Right lobe of liver (tissue), 6 donors: ENCODE measurements around the gene CERS5. TPM values are rescaled to one million over a fixed set of nuclear protein-coding genes. Genes with fewer than 3 reads are reported as not detected.

ENCODE experiments used
- ATAC-seq, 4 donors: fragments of 200-7000 bp; cut with Tn5 transposase; one replicate each; pipeline ENCODE4 v1.9.1; 2020; ENCODE audit warnings: mild to moderate bottlenecking in 4 of 4, moderate library complexity in 4 of 4
- DNase-seq, 3 donors: peaks; one replicate each; pipeline ENCODE4 v3.0.0-alpha.2; 2020
- H3K27ac ChIP-seq, 3 donors: fragments of 200-600 bp; one replicate each; pipeline ENCODE4 v1.8.0; 2022
- H3K27me3 ChIP-seq, 2 donors: fragments of 200-600 bp; one replicate each; pipeline ENCODE4 v1.8.0; 2022
- H3K36me3 ChIP-seq, 4 donors: fragments of 200-600 bp; sonication (generic) in 1 of 4; one replicate each; pipeline versions ENCODE4 v1.5.1 to v1.8.0; 2017 to 2022; ENCODE audit warnings: control low read depth in 1 of 4
- H3K4me1 ChIP-seq, 4 donors: fragments of 200-600 bp; sonication (generic) in 1 of 4; one replicate each; pipeline versions ENCODE4 v1.5.1 to v1.8.0; 2017 to 2022; ENCODE audit warnings: control low read depth in 1 of 4
- H3K4me3 ChIP-seq, 3 donors: fragments of 200-600 bp; one replicate each; pipeline ENCODE4 v1.8.0; 2022
- H3K9me3 ChIP-seq, 4 donors: fragments of 200-600 bp; sonication (generic) in 1 of 4; one replicate each; pipeline versions ENCODE4 v1.5.1 to v1.8.0; 2017 to 2022; ENCODE audit warnings: control low read depth in 1 of 4
- CTCF ChIP-seq, 4 donors: fragments of 200-600 bp in 3 of 4; fragments of 450-650 bp in 1 of 4; IDR thresholded peaks; one replicate each; pipeline versions ENCODE4 v1.5.1 to v1.8.0; 2016 to 2022; ENCODE audit warnings: antibody characterized with exemption in 4 of 4, mild to moderate bottlenecking in 2 of 4
- POLR2A ChIP-seq: fragments of 450-650 bp; IDR thresholded peaks from one replicate; pipeline ENCODE4 v1.6.1; 2017; ENCODE audit warnings: antibody characterized with exemption, mild to moderate bottlenecking
- WGBS: methylation state at CpG from one replicate; pipeline ENCODE4 v1.1.6; 2018; ENCODE audit warnings: low coverage, low lambda C conversion rate; ENCODE audit not compliant: insufficient coverage; ENCODE audit errors: missing lambda C conversion rate; 5-methylcytosine and 5-hydroxymethylcytosine counted together
- intact Hi-C, 2 donors: fragments of 100-400 bp; cut with DNase I; formaldehyde crosslinking; loops; one replicate each; pipeline versions ENCODE4 v1.11.2 to v1.14.1; 2022
- total RNA-seq, 6 experiments: library from RNA; depleted of rRNA in 2 of 6; stranded (reverse); fragments of >200 nt in 2 of 6; fragmentation: NEBNext Ultra II Directional in 3 of 6; extraction: Animal tissue kit (Norgen Biotek cat#: 25700) in 3 of 6; gene quantifications; one replicate each; pipeline versions ENCODE4 v1.1.0 to v1.2.4, GENCODE V29; 2016 to 2023
- donor health status: DM: no; HTN: yes; CAD: no.
- donor health status: DM: no; HTN: no; CAD: no.
- donor health status: DM: no; HTN: no; CAD: no.
- donor health status: DM: no; HTN: yes; CAD: no.
- donor health status: DM: no; HTN: yes; CAD: no.

Gene CERS5
- total RNA-seq, 6 experiments from 2014 or later: 5.0 to 12.0 (median 8.0) TPM

- TF ChIP-seq CTCF (IDR thresholded peaks at IDR 0.05): no peak
- no peak for DNase-seq
- H3K4me1 ChIP-seq: no peaks in the 10 kb centered on the region
- no peaks in the 10 kb centered on the region for H3K36me3 ChIP-seq
- H3K4me3 ChIP-seq: no peak overlapping the region
- ATAC-seq: no peak
- no peak overlapping the region for H3K27ac ChIP-seq
- intact Hi-C loops: no loop called here
- H3K9me3 ChIP-seq: no peaks in the 10 kb centered on the region
- no peaks in the 10 kb centered on the region for H3K27me3 ChIP-seq
- WGBS: 76% methylated on average over 3 of the region's 6 CpGs
Observed at GRCh38 chr12:50185970-50186663, 18.9 kb upstream of the CERS5 start.

GRCh38 chr12:50185301-50185895 is 18.2 kb upstream of the CERS5 start:
- no peaks in the 10 kb centered on the region for H3K9me3 ChIP-seq
- DNase-seq (no peak), ATAC-seq (no peak)
- no peak overlapping the region for H3K4me3 ChIP-seq
- H3K27me3 ChIP-seq: no peaks in the 10 kb centered on the region
- no peak overlapping the region for H3K27ac ChIP-seq
- no peaks in the 10 kb centered on the region for H3K36me3 ChIP-seq
- TF ChIP-seq POLR2A: no peak
- TF ChIP-seq CTCF (IDR thresholded peaks at IDR 0.05): no peak
- H3K4me1 ChIP-seq: no peaks in the 10 kb centered on the region
- WGBS: 45% methylated on average over 2 of the region's 4 CpGs
- intact Hi-C loops: no loop called here

DNA sequence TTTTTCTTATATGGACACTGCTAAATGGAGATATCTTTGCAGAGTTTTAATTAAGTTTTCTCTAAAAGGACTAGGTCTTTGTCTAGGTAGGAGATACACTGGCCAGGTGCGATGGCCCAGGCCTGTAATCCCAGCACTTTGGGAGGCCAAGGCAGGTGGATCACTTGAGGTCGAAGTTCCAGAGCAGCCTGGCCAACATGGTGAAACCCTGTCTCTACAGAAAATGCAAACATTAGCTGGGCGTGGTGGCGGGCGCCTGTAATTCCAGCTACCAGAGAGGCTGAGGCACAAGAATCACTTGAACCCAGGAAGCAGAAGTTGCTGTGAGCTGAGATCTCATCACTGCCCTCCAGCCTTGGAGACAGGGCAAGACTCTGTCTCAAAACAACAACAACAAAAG is 17.1 kb upstream of the CERS5 start:
- no peaks in the 10 kb centered on the region for H3K27me3 ChIP-seq
- 75% methylated on average over 2 of the region's 5 CpGs for WGBS
- no peaks in the 10 kb centered on the region for H3K36me3 ChIP-seq
- ATAC-seq (no peak), DNase-seq (no peak)
- no peak overlapping the region for H3K27ac ChIP-seq
- H3K9me3 ChIP-seq: no peaks in the 10 kb centered on the region
- intact Hi-C loops: no loop called here
- no peaks in the 10 kb centered on the region for H3K4me1 ChIP-seq
- TF ChIP-seq CTCF (IDR thresholded peaks at IDR 0.05) (no peak), POLR2A (no peak)
- H3K4me3 ChIP-seq: no peak overlapping the region

- Histone ChIP-seq H3K4me3 (no peak overlapping the region), H3K27ac (no peak overlapping the region), H3K27me3 (no peaks in the 10 kb centered on the region), H3K9me3 (no peaks in the 10 kb centered on the region), H3K4me1 (no peaks in the 10 kb centered on the region), H3K36me3 (peaks cover 0 to 5% (median 2%) of the 10 kb centered on the region in 4 donors)
- DNase-seq (no peak), ATAC-seq (no peak)
- intact Hi-C loops: no loop called here
- TF ChIP-seq POLR2A (no peak), CTCF (IDR thresholded peaks at IDR 0.05) (peak in 2 of 4 donors; percentile 7 to 21)
Observed at GRCh38 chr12:50182461-50182860, 15.3 kb upstream of the CERS5 start.
